GM12878 (cell line): ENCODE measurements around the gene GFAP. TPM values are rescaled to one million over a fixed set of nuclear protein-coding genes. Genes with fewer than 3 reads are reported as not detected.

ENCODE experiments used
- ATAC-seq: fragments of 200-7000 bp; cut with Tn5 transposase; 3 replicates; pipeline ENCODE4 v1.9.1; 2020; ENCODE audit warnings: mild to moderate bottlenecking, moderate library complexity
- BruUV-seq: library from RNA; stranded (reverse); fragments of 400-500 nt; replicated peaks from 2 replicates; lab custom pipeline; 2021; lab: Mats Ljungman, UMichigan
- CTCF ChIA-PET: fragments of 300-600 bp; sonication (Branson Sonifier 250); formaldehyde crosslinking; extraction: SDS; loops from one replicate; lab custom pipeline; 2021; ENCODE audit warnings: inconsistent platforms; lab: Yijun Ruan, JAX
- POLR2A ChIA-PET: fragments of 350-600 bp; formaldehyde crosslinking; extraction: SDS; loops from one replicate; lab custom pipeline; 2021; ENCODE audit warnings: inconsistent platforms; lab: Charles Lee
- RAD21 ChIA-PET: fragments of 300-600 bp; sonication (Branson Sonifier 250); formaldehyde crosslinking; loops from one replicate; lab custom pipeline; 2023; ENCODE audit warnings: antibody characterized with exemption; ENCODE audit not compliant: unreplicated experiment; lab: Charles Lee
- SMC1A ChIA-PET: fragments of 300-600 bp; sonication (Branson Sonifier 250); formaldehyde crosslinking; loops from one replicate; lab custom pipeline; 2023; ENCODE audit not compliant: unreplicated experiment, uncharacterized antibody; lab: Charles Lee
- DNase-seq: peaks from one replicate; pipeline ENCODE4 v3.0.0-alpha.2; 2011; ENCODE audit warnings: low read depth, low spot score
- FAIRE-seq: peaks from 3 replicates; lab custom pipeline; 2011; peaks lifted over from hg19 to GRCh38; lab: Jason Lieb, UNC
- H2AFZ ChIP-seq: 2 replicates; pipeline ENCODE4 v1.6.0; 2011; ENCODE audit warnings: low read depth, low read length, control low read depth; ENCODE audit not compliant: control insufficient read depth
- H3K27ac ChIP-seq: 2 replicates; pipeline ENCODE4 v1.5.1; 2011; ENCODE audit warnings: control low read depth; ENCODE audit not compliant: control insufficient read depth, insufficient read depth
- H3K27me3 ChIP-seq, 2 experiments: replicated peaks in 1 of 2; 2 replicates each; pipeline versions ENCODE4 v1.6.0 to v1.6.1; 2011; ENCODE audit warnings: low read length in 1 of 2; ENCODE audit not compliant: control insufficient read depth in 2 of 2, insufficient read depth in 2 of 2
- H3K36me3 ChIP-seq, 2 experiments: 2 replicates each; pipeline ENCODE4 v1.5.1; 2011; ENCODE audit warnings: low read length in 1 of 2; ENCODE audit not compliant: control insufficient read depth in 2 of 2, insufficient read depth in 2 of 2
- H3K4me1 ChIP-seq: 2 replicates; pipeline ENCODE4 v1.6.1; 2011; ENCODE audit warnings: mild to moderate bottlenecking, low read length, moderate library complexity, mixed read lengths; ENCODE audit not compliant: control insufficient read depth, insufficient read depth
- H3K4me2 ChIP-seq: 2 replicates; pipeline ENCODE4 v1.6.0; 2011; ENCODE audit warnings: control low read depth; ENCODE audit not compliant: control insufficient read depth, insufficient read depth
- H3K4me3 ChIP-seq: fragments of 200-600 bp; sonication (generic); 2 replicates; pipeline ENCODE4 v1.5.1; 2016
- H3K79me2 ChIP-seq: 2 replicates; pipeline ENCODE4 v1.6.0; 2011; ENCODE audit warnings: low read length; ENCODE audit not compliant: control insufficient read depth, insufficient read depth
- H3K9ac ChIP-seq: 2 replicates; pipeline ENCODE4 v1.8.0; 2011; ENCODE audit warnings: low read length, control low read depth, mixed read lengths; ENCODE audit not compliant: control insufficient read depth, insufficient read depth
- H3K9me3 ChIP-seq: replicated peaks from 3 replicates; pipeline ENCODE4 v1.5.1; 2011; ENCODE audit warnings: mild to moderate bottlenecking, low read length; ENCODE audit not compliant: control insufficient read depth, insufficient read depth
- H4K20me1 ChIP-seq: 2 replicates; pipeline ENCODE4 v1.6.0; 2011; ENCODE audit not compliant: control insufficient read depth, insufficient read depth
- ATF2 ChIP-seq: IDR thresholded peaks from 2 replicates; pipeline ENCODE4 v1.6.1; 2012; ENCODE audit warnings: low read length, inconsistent platforms
- ATF7 ChIP-seq: fragments of 450-650 bp; IDR thresholded peaks from 2 replicates; pipeline ENCODE4 v1.6.1; 2016; ENCODE audit warnings: low read depth, mild to moderate bottlenecking
- EED ChIP-seq: sonication (generic); IDR thresholded peaks from 2 replicates; pipeline ENCODE4 v1.6.1; 2016; ENCODE audit warnings: antibody characterized with exemption, low read depth
- FOXK2 ChIP-seq: fragments of 450-650 bp; IDR thresholded peaks from 2 replicates; pipeline ENCODE4 v1.6.1; 2017; ENCODE audit warnings: mild to moderate bottlenecking, moderate library complexity
- MTA3 ChIP-seq: IDR thresholded peaks from 2 replicates; pipeline ENCODE4 v1.6.1; 2012; ENCODE audit warnings: low read length, inconsistent platforms, borderline replicate concordance
- NR2C2 ChIP-seq: IDR thresholded peaks from 2 replicates; pipeline ENCODE4 v1.6.1; 2011; ENCODE audit warnings: borderline replicate concordance, low read depth; ENCODE audit not compliant: control insufficient read depth, insufficient read length
- NR2F1 ChIP-seq: fragments of 450-650 bp; conservative IDR thresholded peaks from 2 replicates; pipeline ENCODE4 v1.6.1; 2017; ENCODE audit warnings: mild to moderate bottlenecking
- RFX5 ChIP-seq: IDR thresholded peaks from 2 replicates; pipeline ENCODE4 v1.6.1; 2011; ENCODE audit warnings: low read depth, low read length, improper control_type of control experiment
- SP1 ChIP-seq: IDR thresholded peaks from one replicate; pipeline ENCODE4 v1.6.1; 2011; ENCODE audit warnings: low read depth, low read length
- SREBF1 ChIP-seq: IDR thresholded peaks from 2 replicates; pipeline ENCODE4 v1.6.1; 2012; ENCODE audit warnings: mild to moderate bottlenecking, low read length
- ZNF207 ChIP-seq: fragments of 450-650 bp; IDR thresholded peaks from 2 replicates; pipeline ENCODE4 v1.6.1; 2014; ENCODE audit warnings: antibody characterized with exemption, mild to moderate bottlenecking, borderline replicate concordance
- WGBS: methylation state at CpG from one replicate; pipeline ENCODE4 v1.1.6; 2016; ENCODE audit warnings: low lambda C conversion rate; ENCODE audit not compliant: insufficient replicate concordance, insufficient coverage; ENCODE audit errors: missing lambda C conversion rate; 5-methylcytosine and 5-hydroxymethylcytosine counted together
- in situ Hi-C: fragments of 300-500 bp; cut with MboI; formaldehyde crosslinking; loops from 9 replicates; pipeline ENCODE4 v1.14.3; 2018; ENCODE audit warnings: mixed read lengths
- intact Hi-C: fragments of 100-400 bp; cut with micrococcal nuclease; formaldehyde crosslinking; loops from one replicate; pipeline ENCODE4 v1.14.2; 2022; ENCODE audit not compliant: unreplicated experiment
- polyA plus RNA-seq, 11 experiments: library from polyadenylated mRNA; depleted of rRNA in 4 of 11; unstranded in 6 of 11; stranded (reverse) in 5 of 11; fragments of >200 nt; fragmentation: Nextera tagmentation in 4 of 11; fragmentation: Illumina TruSeq in 1 of 11; extraction: Ambion mirVana in 4 of 11; extraction: Trizol in 1 of 11; gene quantifications; 1 replicate in 1 of 11; 2 replicates in 10 of 11; pipeline versions ENCODE4 v1.2.1 to v1.2.3, GENCODE V29; 2011 to 2016; ENCODE audit warnings: inconsistent platforms in 2 of 11, missing spikeins in 2 of 11, low read depth in 1 of 11
- total RNA-seq, 4 experiments: library from RNA; depleted of rRNA in 3 of 4; stranded (reverse); fragments of >200 nt in 3 of 4; fragmentation: Illumina TruSeq in 1 of 4; extraction: Trizol in 1 of 4; gene quantifications; 2 replicates each; pipeline versions ENCODE4 v1.2.1 to v1.2.3, GENCODE V29; 2013 to 2021

GFAP gene
- total and polyA plus RNA-seq, 10 of the 15 experiments (the other 5 are each of a cell fraction or from before 2014, with no cell fraction given), result 0.04 to 0.25 TPM; not detected in 8

- RAD21 ChIA-PET, result no interaction called here
- no peaks in the 10 kb centered on the region for H3K79me2 ChIP-seq
- in situ Hi-C loops, result no loop called here
- no peak for DNase-seq
- H4K20me1 ChIP-seq, result no peaks in the 10 kb centered on the region
- H3K27me3 ChIP-seq, result no peaks in the 10 kb centered on the region
- H3K4me2 ChIP-seq, result no peak overlapping the region
- 77% methylated on average over 6 of the region's 6 CpGs for WGBS
- peaks cover 20 to 40% of the 10 kb centered on the region in 2 experiments for H3K36me3 ChIP-seq
- POLR2A ChIA-PET, result no interaction called here
- H3K9ac ChIP-seq, result no peak overlapping the region
- H2AFZ ChIP-seq, result no peak overlapping the region
- H3K4me3 ChIP-seq, result no peak overlapping the region
- CTCF ChIA-PET, result interaction anchor here (1.8 kb wide), 1 partner anchor 11 kb away, joined by 5 read pairs; no protein-coding TSS in a partner anchor
- FAIRE-seq, result no peak
- no peaks in the 10 kb centered on the region for H3K9me3 ChIP-seq
- intact Hi-C loops, result no loop called here
- no peaks in the 10 kb centered on the region for H3K4me1 ChIP-seq
- BruUV-seq, result no TSS peak
- SMC1A ChIA-PET, result interaction anchor here (1.1 kb wide), 1 partner anchor 9 kb away, joined by 4 read pairs; no protein-coding TSS in a partner anchor
- H3K27ac ChIP-seq, result no peak overlapping the region
- no peak for TF ChIP-seq RFX5
- TF ChIP-seq MTA3, result no peak
- TF ChIP-seq ATF2, result no peak
- TF ChIP-seq ZNF207, result no peak
- no peak for TF ChIP-seq NR2C2
- TF ChIP-seq NR2F1, result no peak
- TF ChIP-seq SREBF1, result no peak
- TF ChIP-seq ATF7, result no peak
- TF ChIP-seq FOXK2, result no peak
- TF ChIP-seq SP1, result no peak
- no peak for TF ChIP-seq EED
- no peak for ATAC-seq
Measured at GRCh38 chr17:44875761-44876160, 39.5 kb downstream of the GFAP start.
